Measurements from ENCODE around the gene AACS. TPM values are rescaled to one million over a fixed set of nuclear protein-coding genes. Genes with fewer than 3 reads are reported as not detected.

Gene AACS
- total RNA-seq, 1 experiment from 2014 or later: 54.0 TPM

DNA sequence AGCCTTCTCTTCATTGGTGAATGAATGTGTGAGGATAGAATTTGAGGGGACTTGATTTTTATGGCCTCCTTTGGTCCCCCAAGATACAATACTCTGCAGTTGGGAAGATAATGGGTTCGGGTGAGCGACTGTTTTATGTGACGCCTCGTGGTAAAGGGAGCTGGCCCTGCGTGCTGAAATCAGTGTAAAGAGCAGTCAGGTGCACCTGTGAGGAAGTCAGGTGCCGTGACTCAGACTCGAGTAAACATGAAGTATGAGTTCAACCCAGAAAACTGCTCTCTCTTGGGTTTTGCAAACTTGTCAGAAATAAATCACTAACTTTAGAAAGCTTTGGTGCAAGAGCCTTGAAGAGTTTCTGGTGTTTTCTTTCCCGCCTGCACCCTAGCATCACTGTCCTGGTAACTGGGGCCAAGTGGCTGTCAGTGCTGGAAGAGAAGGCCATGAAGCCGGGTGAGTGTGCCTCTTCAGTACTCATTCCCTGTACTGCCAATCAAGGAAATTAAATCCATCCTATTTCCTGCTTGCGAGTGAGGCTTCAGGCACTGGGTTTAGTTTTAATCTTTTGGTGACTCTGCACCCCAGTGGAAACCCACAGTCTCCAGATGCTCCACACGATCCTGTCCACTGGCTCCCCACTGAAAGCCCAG, 59.2 kb downstream of the AACS start:
- Mint-ChIP-seq H3K27me3 (ENCODE audit: low read depth) (no peaks in the 10 kb centered on the region), H3K4me1 (peaks cover 8% of the 10 kb centered on the region; the same call in 1 of the 2 replicates), H3K4me3 (no peak overlapping the region), H3K27ac (no peak overlapping the region), H3K9me3 (no peaks in the 10 kb centered on the region), H3K36me3 (peaks cover 27% of the 10 kb centered on the region)
- CTCF ChIA-PET: interaction anchor here (1.1 kb wide), 1 partner anchor 59 kb away, joined by 3 read pairs; the partner anchor contains the start of gene AACS
- no peak for ATAC-seq
- TF ChIP-seq, protein P1, sequence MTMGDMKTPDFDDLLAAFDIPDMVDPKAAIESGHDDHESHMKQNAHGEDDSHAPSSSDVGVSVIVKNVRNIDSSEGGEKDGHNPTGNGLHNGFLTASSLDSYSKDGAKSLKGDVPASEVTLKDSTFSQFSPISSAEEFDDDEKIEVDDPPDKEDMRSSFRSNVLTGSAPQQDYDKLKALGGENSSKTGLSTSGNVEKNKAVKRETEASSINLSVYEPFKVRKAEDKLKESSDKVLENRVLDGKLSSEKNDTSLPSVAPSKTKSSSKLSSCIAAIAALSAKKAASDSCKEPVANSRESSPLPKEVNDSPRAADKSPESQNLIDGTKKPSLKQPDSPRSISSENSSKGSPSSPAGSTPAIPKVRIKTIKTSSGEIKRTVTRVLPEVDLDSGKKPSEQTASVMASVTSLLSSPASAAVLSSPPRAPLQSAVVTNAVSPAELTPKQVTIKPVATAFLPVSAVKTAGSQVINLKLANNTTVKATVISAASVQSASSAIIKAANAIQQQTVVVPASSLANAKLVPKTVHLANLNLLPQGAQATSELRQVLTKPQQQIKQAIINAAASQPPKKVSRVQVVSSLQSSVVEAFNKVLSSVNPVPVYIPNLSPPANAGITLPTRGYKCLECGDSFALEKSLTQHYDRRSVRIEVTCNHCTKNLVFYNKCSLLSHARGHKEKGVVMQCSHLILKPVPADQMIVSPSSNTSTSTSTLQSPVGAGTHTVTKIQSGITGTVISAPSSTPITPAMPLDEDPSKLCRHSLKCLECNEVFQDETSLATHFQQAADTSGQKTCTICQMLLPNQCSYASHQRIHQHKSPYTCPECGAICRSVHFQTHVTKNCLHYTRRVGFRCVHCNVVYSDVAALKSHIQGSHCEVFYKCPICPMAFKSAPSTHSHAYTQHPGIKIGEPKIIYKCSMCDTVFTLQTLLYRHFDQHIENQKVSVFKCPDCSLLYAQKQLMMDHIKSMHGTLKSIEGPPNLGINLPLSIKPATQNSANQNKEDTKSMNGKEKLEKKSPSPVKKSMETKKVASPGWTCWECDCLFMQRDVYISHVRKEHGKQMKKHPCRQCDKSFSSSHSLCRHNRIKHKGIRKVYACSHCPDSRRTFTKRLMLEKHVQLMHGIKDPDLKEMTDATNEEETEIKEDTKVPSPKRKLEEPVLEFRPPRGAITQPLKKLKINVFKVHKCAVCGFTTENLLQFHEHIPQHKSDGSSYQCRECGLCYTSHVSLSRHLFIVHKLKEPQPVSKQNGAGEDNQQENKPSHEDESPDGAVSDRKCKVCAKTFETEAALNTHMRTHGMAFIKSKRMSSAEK (CRISPR knock-in tag; IDR thresholded peaks at IDR 0.05; ENCODE audit: borderline replicate concordance): no peak
- no peak for TF ChIP-seq JAZF1 (CRISPR knock-in tag; IDR thresholded peaks at IDR 0.05)
- no peak for TF ChIP-seq SMAD4 (CRISPR knock-in tag; IDR thresholded peaks at IDR 0.05)
- TF ChIP-seq ZNF317 (CRISPR knock-in tag; IDR thresholded peaks at IDR 0.05; ENCODE audit: borderline replicate concordance, low read depth): no peak
- TF ChIP-seq, protein P2, sequence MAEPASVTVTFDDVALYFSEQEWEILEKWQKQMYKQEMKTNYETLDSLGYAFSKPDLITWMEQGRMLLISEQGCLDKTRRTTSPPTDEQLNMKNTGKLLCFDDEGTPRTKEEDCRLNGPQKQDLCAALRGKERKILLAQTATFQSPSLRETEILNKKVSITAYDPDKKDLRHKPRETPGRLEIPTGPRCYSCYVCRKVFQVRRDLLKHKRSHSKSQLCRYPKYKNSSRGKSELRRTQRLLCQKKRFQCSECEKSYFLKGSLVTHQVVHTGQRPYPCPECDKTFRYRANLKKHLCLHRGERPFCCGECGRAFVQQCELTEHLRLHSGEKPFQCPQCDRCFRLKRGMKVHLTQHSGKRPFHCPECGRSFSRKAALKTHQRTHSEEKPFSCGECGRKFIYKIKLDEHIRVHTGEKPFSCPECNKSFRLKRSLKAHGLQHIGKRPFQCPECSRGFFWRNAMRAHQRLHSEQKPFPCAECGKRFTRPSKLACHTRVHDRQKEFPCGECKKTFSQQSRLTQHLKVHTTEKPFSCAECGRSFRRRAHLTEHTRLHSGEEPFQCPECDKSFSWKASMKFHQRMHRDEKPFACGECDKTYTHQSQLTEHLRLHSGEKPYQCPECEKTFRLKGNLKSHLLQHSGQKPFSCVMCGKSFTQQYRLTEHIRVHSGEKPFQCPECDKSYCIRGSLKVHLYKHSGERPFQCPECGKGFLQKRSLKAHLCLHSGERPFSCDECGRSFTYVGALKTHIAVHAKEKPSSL (CRISPR knock-in tag; conservative IDR thresholded peaks at IDR 0.05): no peak
- no peak for TF ChIP-seq HMGA2 (CRISPR knock-in tag; IDR thresholded peaks at IDR 0.05)
- TF ChIP-seq, protein P3, sequence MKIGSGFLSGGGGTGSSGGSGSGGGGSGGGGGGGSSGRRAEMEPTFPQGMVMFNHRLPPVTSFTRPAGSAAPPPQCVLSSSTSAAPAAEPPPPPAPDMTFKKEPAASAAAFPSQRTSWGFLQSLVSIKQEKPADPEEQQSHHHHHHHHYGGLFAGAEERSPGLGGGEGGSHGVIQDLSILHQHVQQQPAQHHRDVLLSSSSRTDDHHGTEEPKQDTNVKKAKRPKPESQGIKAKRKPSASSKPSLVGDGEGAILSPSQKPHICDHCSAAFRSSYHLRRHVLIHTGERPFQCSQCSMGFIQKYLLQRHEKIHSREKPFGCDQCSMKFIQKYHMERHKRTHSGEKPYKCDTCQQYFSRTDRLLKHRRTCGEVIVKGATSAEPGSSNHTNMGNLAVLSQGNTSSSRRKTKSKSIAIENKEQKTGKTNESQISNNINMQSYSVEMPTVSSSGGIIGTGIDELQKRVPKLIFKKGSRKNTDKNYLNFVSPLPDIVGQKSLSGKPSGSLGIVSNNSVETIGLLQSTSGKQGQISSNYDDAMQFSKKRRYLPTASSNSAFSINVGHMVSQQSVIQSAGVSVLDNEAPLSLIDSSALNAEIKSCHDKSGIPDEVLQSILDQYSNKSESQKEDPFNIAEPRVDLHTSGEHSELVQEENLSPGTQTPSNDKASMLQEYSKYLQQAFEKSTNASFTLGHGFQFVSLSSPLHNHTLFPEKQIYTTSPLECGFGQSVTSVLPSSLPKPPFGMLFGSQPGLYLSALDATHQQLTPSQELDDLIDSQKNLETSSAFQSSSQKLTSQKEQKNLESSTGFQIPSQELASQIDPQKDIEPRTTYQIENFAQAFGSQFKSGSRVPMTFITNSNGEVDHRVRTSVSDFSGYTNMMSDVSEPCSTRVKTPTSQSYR (CRISPR knock-in tag; IDR thresholded peaks at IDR 0.05): no peak
- TF ChIP-seq, protein P4, sequence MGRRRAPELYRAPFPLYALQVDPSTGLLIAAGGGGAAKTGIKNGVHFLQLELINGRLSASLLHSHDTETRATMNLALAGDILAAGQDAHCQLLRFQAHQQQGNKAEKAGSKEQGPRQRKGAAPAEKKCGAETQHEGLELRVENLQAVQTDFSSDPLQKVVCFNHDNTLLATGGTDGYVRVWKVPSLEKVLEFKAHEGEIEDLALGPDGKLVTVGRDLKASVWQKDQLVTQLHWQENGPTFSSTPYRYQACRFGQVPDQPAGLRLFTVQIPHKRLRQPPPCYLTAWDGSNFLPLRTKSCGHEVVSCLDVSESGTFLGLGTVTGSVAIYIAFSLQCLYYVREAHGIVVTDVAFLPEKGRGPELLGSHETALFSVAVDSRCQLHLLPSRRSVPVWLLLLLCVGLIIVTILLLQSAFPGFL (CRISPR knock-in tag; IDR thresholded peaks at IDR 0.05; ENCODE audit: borderline replicate concordance): no peak
- no peak for DNase-seq (ENCODE audit: low spot score)
- POLR2A ChIA-PET: no interaction called here

DNA sequence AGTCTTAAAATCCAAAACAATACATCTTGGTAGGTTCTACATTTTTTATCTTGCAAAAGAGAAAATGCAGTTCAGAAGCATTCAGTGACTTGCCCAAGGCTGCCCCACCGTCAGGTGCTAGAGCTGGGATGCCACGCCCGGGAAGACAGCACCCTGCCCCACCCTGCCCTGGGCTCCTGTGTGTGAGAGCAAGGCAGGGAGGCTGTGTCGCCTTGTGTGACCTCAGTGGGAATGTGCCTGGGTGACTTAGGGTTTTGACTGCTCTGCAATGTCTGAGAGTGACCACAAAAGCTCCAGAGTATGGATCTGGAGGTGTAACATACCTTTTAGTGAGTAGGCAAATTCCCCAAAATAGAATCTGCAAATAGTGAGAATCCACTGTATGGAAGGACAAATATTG, 60.0 kb downstream of the AACS start:
- H3K4me1 Mint-ChIP-seq: peaks cover 8% of the 10 kb centered on the region; the same call in 1 of the 2 replicates
- DNase-seq (ENCODE audit: low spot score) (no peak), ATAC-seq (no peak)
- ChIA-PET POLR2A (no interaction called here), CTCF (no interaction called here)
- no peaks in the 10 kb centered on the region for H3K27me3 Mint-ChIP-seq (ENCODE audit: low read depth)
- TF ChIP-seq ZNF232 (CRISPR knock-in tag; IDR thresholded peaks at IDR 0.05) (no peak), HMGA2 (CRISPR knock-in tag; IDR thresholded peaks at IDR 0.05) (no peak), GABPB1 (CRISPR knock-in tag; IDR thresholded peaks at IDR 0.05) (no peak), RELA (CRISPR knock-in tag; IDR thresholded peaks at IDR 0.05; ENCODE audit: borderline replicate concordance) (no peak)
- TF ChIP-seq, protein P5, sequence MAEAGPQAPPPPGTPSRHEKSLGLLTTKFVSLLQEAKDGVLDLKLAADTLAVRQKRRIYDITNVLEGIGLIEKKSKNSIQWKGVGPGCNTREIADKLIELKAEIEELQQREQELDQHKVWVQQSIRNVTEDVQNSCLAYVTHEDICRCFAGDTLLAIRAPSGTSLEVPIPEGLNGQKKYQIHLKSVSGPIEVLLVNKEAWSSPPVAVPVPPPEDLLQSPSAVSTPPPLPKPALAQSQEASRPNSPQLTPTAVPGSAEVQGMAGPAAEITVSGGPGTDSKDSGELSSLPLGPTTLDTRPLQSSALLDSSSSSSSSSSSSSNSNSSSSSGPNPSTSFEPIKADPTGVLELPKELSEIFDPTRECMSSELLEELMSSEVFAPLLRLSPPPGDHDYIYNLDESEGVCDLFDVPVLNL (CRISPR knock-in tag; IDR thresholded peaks at IDR 0.05; ENCODE audit: borderline replicate concordance, low read depth): no peak
- H3K27ac Mint-ChIP-seq: no peak overlapping the region
- H3K4me3 Mint-ChIP-seq: no peak overlapping the region
- peaks cover 29% of the 10 kb centered on the region for H3K36me3 Mint-ChIP-seq
- H3K9me3 Mint-ChIP-seq: no peaks in the 10 kb centered on the region

All from WTC11 (cell line).